Spinal cord (tissue), 10 donors: ENCODE measurements around the gene DYNC1H1. TPM values are rescaled to one million over a fixed set of nuclear protein-coding genes. Genes with fewer than 3 reads are reported as not detected.

Experiments
- DNase-seq, 6 donors: peaks; one replicate each; pipeline versions ENCODE4 v3.0.0 to v3.0.0-alpha.2; 2013 to 2015; ENCODE audit warnings: low spot score in 6 of 6, low read depth in 4 of 6
- H3K27ac ChIP-seq: one replicate; pipeline ENCODE4 v1.5.1; 2013; ENCODE audit warnings: low read depth, low read length, control low read depth
- H3K27me3 ChIP-seq: one replicate; pipeline ENCODE4 v1.6.1; 2013; ENCODE audit warnings: low read length; ENCODE audit not compliant: control insufficient read depth, insufficient read depth
- H3K36me3 ChIP-seq: one replicate; pipeline ENCODE4 v1.6.1; 2013; ENCODE audit warnings: low read length; ENCODE audit not compliant: control insufficient read depth, insufficient read depth
- H3K4me1 ChIP-seq: one replicate; pipeline ENCODE4 v1.6.1; 2013; ENCODE audit warnings: low read length; ENCODE audit not compliant: control insufficient read depth, insufficient read depth
- H3K4me3 ChIP-seq: one replicate; pipeline ENCODE4 v1.5.1; 2013; ENCODE audit warnings: low read depth, low read length, control low read depth
- H3K9me3 ChIP-seq: one replicate; pipeline ENCODE4 v1.6.1; 2013; ENCODE audit warnings: low read length; ENCODE audit not compliant: control insufficient read depth, insufficient read depth
- WGBS: methylation state at CpG from one replicate; pipeline ENCODE4 v1.1.5; 2013; ENCODE audit warnings: missing lambda C conversion rate; ENCODE audit not compliant: insufficient coverage; 5-methylcytosine and 5-hydroxymethylcytosine counted together
- polyA plus RNA-seq, 2 donors: library from polyadenylated mRNA; unstranded; fragments of 120-200 nt; gene quantifications; one replicate each; pipeline ENCODE4 v1.2.1, GENCODE V29; 2013; ENCODE audit not compliant: insufficient read length in 2 of 2
- total RNA-seq, 2 donors: library from RNA; depleted of rRNA in 1 of 2; stranded (reverse); fragments of 120-200 nt in 1 of 2; fragments of >200 nt in 1 of 2; gene quantifications; one replicate each; pipeline versions ENCODE4 v1.2.3 to v1.2.4, GENCODE V29; 2013 to 2014
- donor health status: healthy.

Gene DYNC1H1
- total and polyA plus RNA-seq, 4 donors, result 534 to 818 (median 636) TPM

- Histone ChIP-seq H3K4me1 (no peaks in the 10 kb centered on the region), H3K4me3 (no peak overlapping the region), H3K36me3 (peaks cover 31% of the 10 kb centered on the region), H3K27ac (no peak overlapping the region), H3K9me3 (no peaks in the 10 kb centered on the region), H3K27me3 (no peaks in the 10 kb centered on the region)
- 76% methylated on average over 5 of the region's 8 CpGs for WGBS
- DNase-seq, result no peak
These were observed 38.3 kb upstream of the DYNC1H1 start for GRCh38 chr14:101926085-101926484.

- WGBS, result 94% methylated on average over 2 of the region's 5 CpGs
- no peak overlapping the region for H3K27ac ChIP-seq
These were observed 37.8 kb upstream of the DYNC1H1 start for GRCh38 chr14:101926620-101927019.

DNA sequence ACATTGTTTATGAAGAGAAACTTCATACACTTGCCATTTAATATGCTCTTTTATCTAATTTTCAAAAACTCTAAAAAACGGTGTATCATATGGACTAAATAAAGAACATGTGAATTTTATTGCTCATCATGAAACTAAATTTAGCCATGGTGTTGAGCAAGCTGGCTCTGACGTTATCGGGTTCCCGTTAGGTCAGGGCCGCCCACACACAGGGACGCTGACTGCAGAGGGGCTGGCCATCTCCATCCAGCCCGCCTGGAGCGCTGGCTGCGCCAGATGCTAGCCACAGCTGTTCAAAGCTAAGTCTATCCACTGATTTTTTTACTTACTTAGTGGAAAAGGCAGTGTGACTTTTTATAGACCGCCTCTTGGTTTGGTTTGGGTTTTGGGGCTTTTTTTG, 36.5 kb upstream of the DYNC1H1 start:
- Histone ChIP-seq H3K27me3 (no peaks in the 10 kb centered on the region), H3K4me1 (no peaks in the 10 kb centered on the region), H3K27ac (no peak overlapping the region), H3K4me3 (no peak overlapping the region), H3K36me3 (peaks cover 26% of the 10 kb centered on the region), H3K9me3 (no peaks in the 10 kb centered on the region)
- 71% methylated on average over 6 of the region's 10 CpGs for WGBS
- peak in 1 of 6 donors; percentile 40 for DNase-seq

More at GRCh38 chr14:101926620-101927019, 37.8 kb upstream of the DYNC1H1 start:
- H3K4me3 ChIP-seq, result no peak overlapping the region
- H3K4me1 ChIP-seq, result no peaks in the 10 kb centered on the region
- no peak for DNase-seq
- no peaks in the 10 kb centered on the region for H3K9me3 ChIP-seq
- peaks cover 31% of the 10 kb centered on the region for H3K36me3 ChIP-seq
- no peaks in the 10 kb centered on the region for H3K27me3 ChIP-seq

DNA sequence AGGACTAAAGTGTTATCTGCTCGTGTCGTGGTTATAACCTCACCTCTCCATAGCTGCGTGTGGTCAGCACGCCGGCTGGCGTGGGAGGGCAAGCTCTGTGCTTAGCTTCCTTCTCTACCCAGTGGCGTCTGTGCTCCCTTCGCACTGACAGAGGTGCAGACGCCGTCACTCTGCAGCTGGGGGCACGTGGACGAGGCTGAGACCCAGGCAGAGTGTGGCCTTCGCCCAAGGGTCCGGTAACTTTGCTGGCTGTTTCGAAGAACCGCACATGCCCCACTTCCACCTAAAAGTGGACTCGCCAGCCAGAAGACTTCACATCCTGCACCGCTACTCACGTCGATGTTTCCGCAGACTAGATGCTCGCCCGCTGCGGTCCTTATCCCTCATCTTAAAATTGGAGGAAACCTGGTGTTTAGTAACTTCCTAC, 35.9 kb upstream of the DYNC1H1 start:
- no peak for DNase-seq
- WGBS, result 92% methylated on average over 24 of the region's 24 CpGs
- H3K27ac ChIP-seq, result no peak overlapping the region

GRCh38 chr14:101929096-101929495, 35.3 kb upstream of the DYNC1H1 start:
- Histone ChIP-seq H3K27me3 (no peaks in the 10 kb centered on the region), H3K9me3 (no peaks in the 10 kb centered on the region), H3K27ac (no peak overlapping the region), H3K36me3 (peaks cover 24% of the 10 kb centered on the region), H3K4me1 (no peaks in the 10 kb centered on the region), H3K4me3 (no peak overlapping the region)
- over 99% methylated on average over 10 of the region's 10 CpGs for WGBS
- no peak for DNase-seq

More for the DNA sequence above, 35.9 kb upstream of the DYNC1H1 start:
- H3K27me3 ChIP-seq, result no peaks in the 10 kb centered on the region
- H3K4me1 ChIP-seq, result no peaks in the 10 kb centered on the region
- no peak overlapping the region for H3K4me3 ChIP-seq
- no peaks in the 10 kb centered on the region for H3K9me3 ChIP-seq
- H3K36me3 ChIP-seq, result peaks cover 24% of the 10 kb centered on the region

- Histone ChIP-seq H3K36me3 (peaks cover 20% of the 10 kb centered on the region), H3K4me3 (no peak overlapping the region), H3K9me3 (no peaks in the 10 kb centered on the region), H3K27me3 (no peaks in the 10 kb centered on the region), H3K27ac (no peak overlapping the region), H3K4me1 (no peaks in the 10 kb centered on the region)
- DNase-seq, result no peak
- 88% methylated on average over 7 of the region's 9 CpGs for WGBS
These were observed 34.4 kb upstream of the DYNC1H1 start for GRCh38 chr14:101929946-101930345.

DNA sequence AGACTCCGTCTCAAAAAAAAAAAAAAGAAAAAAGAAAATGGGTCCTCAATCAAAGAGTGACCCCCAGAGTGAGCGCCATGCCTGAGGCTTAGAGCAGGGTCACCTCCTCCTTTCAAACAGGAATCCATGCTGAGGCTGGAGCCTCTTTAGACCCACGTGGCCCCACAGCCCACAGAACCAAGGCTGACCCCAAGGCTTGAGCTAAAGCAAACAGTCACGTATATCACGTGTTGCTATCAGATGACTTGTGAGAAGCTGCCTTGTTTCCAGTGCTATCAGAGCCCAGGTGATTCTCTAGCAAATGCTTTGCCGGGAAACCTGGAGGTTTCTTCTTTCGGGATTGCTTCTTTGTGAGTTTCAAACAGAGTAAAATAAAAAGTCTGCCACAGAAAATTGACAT, 31.7 kb upstream of the DYNC1H1 start:
- 85% methylated on average over 4 of the region's 7 CpGs for WGBS
- Histone ChIP-seq H3K9me3 (no peaks in the 10 kb centered on the region), H3K36me3 (peaks cover 12% of the 10 kb centered on the region), H3K4me1 (no peaks in the 10 kb centered on the region), H3K27ac (no peak overlapping the region), H3K27me3 (no peaks in the 10 kb centered on the region), H3K4me3 (no peak overlapping the region)
- no peak for DNase-seq

GRCh38 chr14:101933209-101933608, 31.2 kb upstream of the DYNC1H1 start:
- no peak overlapping the region for H3K4me3 ChIP-seq
- no peak overlapping the region for H3K27ac ChIP-seq
- H3K9me3 ChIP-seq, result no peaks in the 10 kb centered on the region
- H3K4me1 ChIP-seq, result no peaks in the 10 kb centered on the region
- WGBS, result 77% methylated on average over 16 of the region's 16 CpGs
- peaks cover 9% of the 10 kb centered on the region for H3K36me3 ChIP-seq
- no peaks in the 10 kb centered on the region for H3K27me3 ChIP-seq
- no peak for DNase-seq

- Histone ChIP-seq H3K27ac (no peak overlapping the region), H3K4me1 (no peaks in the 10 kb centered on the region), H3K36me3 (no peaks in the 10 kb centered on the region), H3K27me3 (no peaks in the 10 kb centered on the region), H3K4me3 (no peak overlapping the region), H3K9me3 (no peaks in the 10 kb centered on the region)
- DNase-seq, result no peak
- WGBS, result 94% methylated on average over 14 of the region's 14 CpGs
These were observed 29.7 kb upstream of the DYNC1H1 start for GRCh38 chr14:101934601-101935150.

GRCh38 chr14:101937926-101938767, 26.2 kb upstream of the DYNC1H1 start:
- Histone ChIP-seq H3K9me3 (no peaks in the 10 kb centered on the region), H3K4me3 (no peak overlapping the region), H3K27ac (no peak overlapping the region), H3K27me3 (no peaks in the 10 kb centered on the region), H3K36me3 (no peaks in the 10 kb centered on the region), H3K4me1 (no peaks in the 10 kb centered on the region)
- WGBS, result 63% methylated on average over 10 of the region's 13 CpGs
- no peak for DNase-seq
